ENCODE data around the gene SRGAP1.

- no peak for TF ChIP-seq CTCF (IDR thresholded peaks at IDR 0.05)
- TF ChIP-seq EP300 (IDR thresholded peaks at IDR 0.05): no peak
Measured at GRCh38 chr12:64006211-64006825, 161.8 kb downstream of the SRGAP1 start.

Measured in gastroesophageal sphincter (tissue), 3 donors.